GM19239 (cell line): ENCODE data around the gene NRXN2.
A peak's percentile ranks its signal among the peaks of the same experiment; 100 is the strongest.

Experiments
- DNase-seq: peaks from one replicate; pipeline ENCODE4 v3.0.0; 2011; ENCODE audit warnings: low spot score; ENCODE audit not compliant: insufficient read length
- FAIRE-seq: peaks from 2 replicates; lab custom pipeline; 2011; peaks lifted over from hg19 to GRCh38; lab: Jason Lieb, UNC

NRXN2 gene

DNA sequence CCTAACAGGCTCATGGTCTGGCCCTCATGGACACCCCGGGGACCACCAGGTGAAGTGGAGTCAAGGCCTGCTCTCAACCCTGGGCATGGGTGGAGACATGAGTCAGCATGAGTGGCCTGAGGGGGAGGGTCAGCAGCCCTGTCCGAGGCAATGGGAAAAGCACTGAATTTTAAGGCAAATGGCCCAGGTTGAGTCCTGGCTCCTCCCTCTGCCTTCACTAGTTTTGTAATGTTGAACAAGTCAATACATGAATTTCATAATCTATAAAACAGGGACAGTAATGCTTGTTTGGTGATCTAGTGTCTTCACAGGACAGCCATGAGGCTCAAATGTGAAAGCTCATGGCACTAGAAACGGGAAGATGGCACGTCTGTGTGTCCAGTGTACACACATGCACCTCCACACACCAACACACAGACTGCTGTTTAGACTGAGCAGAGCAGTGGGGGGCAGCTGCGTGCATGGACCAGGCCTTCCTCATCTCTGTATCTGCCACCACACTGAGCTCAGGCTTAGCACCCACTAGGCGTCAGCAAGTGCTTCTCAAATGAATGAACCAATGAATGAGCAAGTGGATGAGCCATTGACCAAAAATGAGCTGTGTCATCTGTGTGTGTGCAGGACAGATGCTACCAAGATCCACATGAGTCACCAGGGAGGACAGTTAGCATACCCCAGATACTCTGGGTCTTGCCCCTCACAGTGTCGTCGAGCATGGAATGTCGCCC, 63.4 kb downstream of the NRXN2 start:
- DNase-seq (no peak), FAIRE-seq (no peak)

DNA sequence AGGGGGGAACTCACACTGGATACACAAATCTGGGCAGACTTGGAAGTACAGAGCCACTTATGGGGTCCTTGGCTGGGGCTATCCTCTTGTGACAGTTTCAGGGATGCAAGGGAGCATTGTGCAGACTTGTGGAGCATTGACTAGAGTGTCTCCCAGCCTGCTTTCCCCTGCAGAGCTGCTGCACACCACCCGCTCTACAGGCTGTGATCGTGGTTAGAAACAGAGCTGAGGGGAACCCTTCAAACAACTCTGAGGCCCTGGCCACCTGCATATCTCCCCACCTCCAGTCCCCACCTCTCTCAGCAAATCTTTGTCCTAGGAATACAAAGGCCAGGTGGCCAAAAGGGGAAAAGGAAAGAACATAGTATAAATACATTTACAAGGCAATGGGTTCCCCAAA, 64.7 kb downstream of the NRXN2 start:
- DNase-seq (no peak), FAIRE-seq (no peak)

DNA sequence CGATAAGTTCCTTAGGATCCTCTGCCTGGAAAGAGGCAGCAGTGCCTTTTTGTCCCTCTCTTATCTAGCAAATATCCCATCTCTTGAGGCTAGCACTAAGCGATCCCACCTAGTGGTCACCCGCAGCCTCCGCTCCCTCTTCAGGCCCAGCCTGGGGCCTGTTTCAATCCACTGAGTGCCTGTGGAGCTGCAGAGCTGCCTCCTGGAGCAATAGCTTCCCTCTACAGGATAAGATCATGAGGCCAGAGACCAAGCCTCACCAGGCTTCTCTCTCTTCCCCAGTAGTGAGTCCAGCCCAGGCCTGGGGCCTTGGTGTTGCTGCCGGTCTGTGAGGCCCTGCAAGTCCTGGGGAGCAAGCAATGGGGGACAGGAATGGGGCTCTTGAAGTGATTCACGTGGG, 66.1 kb downstream of the NRXN2 start:
- FAIRE-seq (no peak), DNase-seq (no peak)

DNA sequence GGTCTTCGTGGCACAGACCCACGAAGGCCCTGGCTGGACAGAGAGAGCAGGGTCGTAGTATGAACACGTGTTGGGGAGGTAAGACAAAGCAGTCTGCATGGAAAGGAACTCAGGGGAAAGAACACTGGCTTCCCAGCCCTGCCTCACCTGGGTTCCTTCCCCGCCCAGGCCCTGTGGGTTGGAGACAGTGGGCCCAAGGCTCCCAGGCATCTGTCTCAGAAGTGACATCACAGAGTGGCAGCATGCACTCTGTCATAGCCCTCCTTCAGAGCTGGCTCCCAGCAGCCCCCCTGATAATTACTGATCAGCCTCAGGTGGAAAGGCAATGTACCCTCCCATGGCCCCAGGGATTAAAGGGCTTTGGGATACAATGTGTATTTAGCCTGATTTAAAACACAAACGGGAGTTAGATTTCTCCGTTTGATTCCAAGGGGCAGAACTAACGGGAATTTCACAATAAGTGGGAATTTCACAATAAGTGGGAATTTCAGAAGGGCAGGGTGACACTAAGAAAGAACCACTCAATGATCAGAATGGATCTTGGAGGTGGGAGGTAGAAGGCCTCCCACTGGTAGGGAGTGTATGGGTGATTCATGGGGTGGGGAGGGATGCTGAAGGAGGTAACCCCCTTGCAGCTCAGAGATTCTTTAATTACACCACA, 66.9 kb downstream of the NRXN2 start:
- DNase-seq (no peak), FAIRE-seq (no peak)

DNA sequence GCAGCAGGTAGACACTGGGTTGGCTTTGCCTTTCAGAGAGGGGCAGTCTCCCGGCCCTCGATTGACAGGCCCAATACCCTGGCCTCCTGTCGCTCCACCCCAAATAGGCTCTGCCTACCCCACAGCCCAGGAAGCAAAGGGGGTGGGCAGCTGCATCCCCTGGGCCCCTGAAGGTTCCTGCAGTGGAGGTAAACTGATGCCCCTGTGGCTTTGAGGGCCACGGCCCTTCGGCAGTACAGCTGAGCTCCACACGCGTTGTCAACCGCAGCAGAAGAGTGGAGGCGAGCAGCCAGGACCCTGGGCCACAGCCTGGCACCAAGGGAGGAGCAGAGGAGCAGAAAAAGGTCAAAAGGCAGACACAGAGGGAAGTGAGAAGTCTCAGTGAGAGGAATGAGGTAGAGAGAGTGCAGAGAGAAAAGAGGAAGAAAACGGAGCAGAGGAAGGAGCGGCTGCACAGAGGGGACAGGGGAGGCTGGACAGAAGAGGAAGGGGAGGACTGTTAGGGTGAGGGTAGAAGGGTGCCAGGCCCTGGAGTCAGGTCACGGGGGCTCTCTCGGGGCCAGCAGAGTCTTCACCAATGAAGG, 67.9 kb downstream of the NRXN2 start:
- no peak for FAIRE-seq

DNA sequence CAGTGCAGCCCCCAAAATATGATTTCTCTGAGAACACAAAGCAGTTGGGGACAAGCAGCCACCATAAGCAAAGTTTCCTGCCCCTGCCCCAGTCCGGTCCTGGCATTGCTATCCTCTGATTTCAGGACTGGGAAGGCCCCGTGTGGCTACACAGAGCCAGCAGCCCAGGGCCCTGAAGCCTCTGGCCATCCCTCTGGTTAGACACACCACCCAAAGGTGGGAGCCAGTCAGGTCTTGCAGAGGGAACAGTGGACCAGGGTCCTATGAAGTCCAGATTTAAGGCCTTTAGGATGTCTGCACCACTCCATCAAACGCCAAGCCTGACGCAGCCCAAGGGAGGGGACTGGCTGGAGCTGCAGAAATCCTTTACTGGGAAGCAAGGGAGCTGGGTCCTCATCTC, 68.6 kb downstream of the NRXN2 start:
- FAIRE-seq, result no peak

More for the DNA sequence above, 67.9 kb downstream of the NRXN2 start:
- no peak for DNase-seq

DNA sequence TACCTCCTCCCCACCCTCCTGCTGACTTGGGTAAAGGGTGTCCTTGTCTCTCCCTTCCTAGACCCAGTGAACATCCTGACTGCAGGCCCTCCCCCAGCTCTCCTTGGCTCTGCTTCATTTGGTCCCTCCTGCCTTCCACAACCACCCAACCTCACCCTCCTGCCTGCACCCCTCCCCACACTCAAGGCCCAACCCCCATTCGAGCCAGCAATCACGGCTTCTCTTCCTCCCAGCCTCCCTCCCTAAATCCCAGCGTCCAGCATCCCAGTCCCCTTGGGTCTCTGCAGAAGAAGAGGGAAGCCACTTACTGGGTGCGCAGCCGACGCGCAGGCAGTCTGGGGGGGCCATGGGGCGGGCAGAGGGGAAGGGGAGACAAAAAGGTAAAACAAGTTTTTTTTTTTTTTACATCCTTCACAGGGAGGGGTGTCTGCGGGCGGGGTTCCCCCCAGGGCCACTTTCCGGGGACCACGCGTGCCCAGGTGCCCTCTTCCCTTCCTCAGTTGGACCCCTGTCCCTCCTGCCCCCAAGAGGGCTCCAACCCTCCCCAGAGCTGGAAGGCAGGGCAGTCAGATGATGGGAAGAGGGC, 69.5 kb downstream of the NRXN2 start:
- FAIRE-seq, result no peak

More for the DNA sequence above, 68.6 kb downstream of the NRXN2 start:
- no peak for DNase-seq

DNA sequence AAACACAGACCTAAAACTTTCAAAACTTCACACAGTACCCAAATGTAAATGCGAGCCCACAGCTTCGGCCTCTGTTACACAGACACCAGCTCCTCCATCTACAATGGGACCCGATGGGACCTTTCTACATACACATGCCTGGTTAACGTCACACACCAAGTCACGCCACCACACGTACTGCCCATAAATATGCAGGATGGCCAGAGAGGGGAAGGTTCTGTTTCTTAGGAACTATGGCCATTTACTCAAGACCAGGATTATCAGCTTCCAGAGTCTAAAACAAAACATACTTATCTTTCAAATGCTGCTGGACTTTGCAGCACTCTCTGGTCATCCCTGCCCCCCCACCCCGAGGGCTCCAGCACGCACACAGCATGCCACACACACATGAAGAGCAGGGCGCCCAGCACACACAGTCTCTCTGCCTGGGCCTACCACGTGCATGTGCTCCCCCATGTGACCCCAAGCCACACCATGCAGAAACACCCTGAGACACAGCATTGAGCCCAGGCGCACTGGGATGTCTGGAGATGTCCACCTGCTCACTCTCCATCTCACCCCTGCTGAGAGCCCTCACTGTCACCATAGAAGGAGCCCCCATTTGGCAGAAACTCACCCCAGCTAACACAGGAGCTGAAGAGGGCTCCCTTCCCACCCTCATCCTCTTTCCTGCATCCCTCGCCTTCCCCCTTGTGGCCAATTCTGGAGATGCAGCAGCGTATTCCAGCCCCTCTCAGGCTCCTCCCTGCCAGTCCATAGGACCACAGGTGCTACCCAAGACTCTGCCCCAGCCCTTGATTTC, 70.2 kb downstream of the NRXN2 start:
- DNase-seq, result peak; percentile 75
- FAIRE-seq, result peak; percentile 58

More for the DNA sequence above, 69.5 kb downstream of the NRXN2 start:
- no peak for DNase-seq

DNA sequence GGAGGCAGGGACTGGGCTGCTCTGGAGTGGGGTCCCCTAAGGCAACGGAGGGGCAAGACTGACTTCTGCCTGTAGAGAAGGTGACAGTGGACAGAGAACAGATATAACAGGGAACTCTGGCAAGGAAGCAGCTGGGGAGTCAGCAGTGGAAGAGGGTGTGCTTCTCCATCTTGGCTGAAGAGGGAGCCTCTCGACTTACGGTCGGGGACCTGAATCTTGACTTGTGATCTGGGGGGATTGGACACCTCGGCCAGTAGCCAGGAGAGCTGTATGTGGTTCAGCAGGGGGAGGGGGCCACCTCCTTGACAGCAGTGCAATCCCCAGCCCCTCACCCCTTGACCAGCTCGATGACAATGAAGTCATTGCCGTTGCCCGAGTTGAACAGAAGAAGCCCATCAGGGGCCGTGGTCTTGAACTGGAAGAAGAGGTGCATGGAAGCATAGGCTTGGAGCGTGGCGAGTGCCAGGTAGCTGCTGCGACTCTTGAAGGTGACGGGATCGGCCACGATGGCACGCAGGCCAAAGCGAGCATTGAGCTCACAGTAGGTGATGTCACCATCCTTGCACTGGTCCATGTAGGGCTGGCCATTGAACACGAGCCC, 72.0 kb downstream of the NRXN2 start:
- no peak for DNase-seq
- FAIRE-seq, result no peak

DNA sequence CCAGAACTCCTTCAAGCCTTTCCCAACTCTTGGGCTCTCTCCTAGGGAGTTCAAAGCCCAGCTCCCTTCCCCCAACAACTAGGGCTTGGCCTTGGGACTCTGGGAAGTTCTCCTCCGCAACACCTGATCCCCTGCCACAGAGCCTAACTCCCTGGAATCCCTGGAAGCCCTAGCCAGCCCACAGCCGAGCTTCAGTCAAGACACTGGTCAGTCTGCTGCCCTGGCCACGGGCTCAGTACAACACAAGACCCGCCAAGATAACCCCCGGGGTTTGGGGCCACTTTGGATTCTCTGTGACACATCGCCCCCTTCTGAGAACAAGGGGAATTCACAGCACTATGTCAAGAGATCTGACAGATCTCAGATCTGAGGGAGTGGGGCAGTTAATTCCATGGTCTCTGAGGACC, 73.7 kb downstream of the NRXN2 start:
- DNase-seq (no peak), FAIRE-seq (no peak)

DNA sequence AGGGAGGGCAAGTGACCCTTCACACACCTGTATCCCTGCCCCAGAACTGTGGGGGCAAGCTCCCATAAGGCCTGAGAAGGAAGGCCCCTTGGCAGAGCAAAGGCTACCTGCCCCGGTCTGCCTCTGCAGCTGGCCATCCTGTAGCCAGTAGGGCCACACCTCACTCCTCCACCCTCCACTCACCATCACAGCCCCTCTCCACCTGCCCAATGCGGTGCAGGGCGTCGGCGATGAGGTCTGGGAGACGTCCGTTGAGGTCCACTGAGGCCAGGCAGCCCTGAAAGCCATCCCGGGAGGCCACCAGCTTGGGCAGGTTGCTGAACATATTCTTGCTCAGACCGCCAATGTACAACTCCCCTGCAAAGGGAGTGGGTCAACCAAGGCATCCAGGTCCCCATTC, 74.4 kb downstream of the NRXN2 start:
- DNase-seq, result no peak
- no peak for FAIRE-seq

DNA sequence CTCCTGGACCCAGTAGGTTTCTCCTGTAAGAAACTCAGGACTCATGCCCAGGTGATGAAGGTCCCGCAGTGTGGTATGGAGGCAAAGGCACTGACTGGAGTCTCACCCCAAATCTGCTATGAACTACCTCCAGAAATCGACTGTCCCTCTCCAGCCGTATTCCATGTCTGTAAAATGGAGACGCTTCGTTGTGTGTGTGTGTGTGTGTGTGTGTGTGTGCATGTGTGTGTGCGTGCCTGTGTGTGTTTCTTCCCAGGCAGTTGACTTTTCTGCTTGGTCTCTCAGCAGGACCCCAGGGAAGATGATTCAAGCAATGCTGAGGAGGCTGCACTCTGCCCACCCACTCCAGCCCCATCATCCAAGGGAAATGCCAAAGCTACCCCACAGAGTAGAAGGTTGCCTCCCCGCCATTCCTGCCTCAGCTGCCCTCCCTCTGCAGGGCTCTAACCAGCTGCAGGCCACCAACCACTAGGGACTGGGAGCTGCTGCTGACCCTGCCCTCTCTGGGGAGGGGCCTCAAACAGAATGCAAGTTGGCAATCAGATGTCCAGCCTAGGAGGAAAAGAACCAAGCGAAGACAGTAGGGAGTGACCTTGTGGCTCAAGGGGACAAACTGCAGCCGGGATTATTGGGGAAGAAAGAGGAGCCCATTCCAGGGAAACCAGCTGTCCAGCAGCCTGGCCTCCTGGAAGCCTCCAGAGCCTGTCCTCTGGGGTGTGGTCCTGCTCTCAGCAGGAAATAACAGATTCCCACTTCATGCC, 75.8 kb downstream of the NRXN2 start:
- no peak for FAIRE-seq
- no peak for DNase-seq

DNA sequence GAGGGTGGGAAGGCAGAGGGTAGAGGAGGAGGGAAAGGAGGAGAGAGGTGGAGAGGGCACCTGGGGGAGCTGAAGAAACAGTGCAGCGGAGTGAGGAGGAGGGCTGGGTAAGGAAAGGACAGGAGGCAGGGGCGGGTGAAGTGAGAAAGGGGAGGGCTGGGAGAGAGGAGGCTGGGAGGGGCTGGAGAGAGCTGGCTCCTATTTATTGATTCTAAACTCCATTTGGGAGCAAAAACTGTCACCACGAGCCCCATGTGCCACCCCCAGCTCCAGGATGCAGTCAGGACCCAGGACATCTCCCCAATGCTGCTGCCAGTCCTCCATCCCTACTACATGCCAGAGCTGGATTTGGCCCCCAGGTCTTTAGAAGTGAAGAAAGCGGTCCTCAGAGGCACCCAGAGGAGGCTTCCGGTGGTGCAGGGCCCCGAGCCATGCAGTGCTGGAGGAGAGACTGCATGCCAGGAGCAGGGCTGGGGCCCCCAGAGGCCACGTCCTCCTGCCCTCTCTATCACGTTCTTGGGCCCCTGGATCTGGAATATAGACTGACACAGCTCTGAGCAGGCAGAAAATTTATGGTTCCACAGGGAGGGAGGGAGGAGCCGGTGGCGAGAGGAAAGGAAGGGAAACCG, 78.2 kb downstream of the NRXN2 start:
- DNase-seq (no peak), FAIRE-seq (no peak)

DNA sequence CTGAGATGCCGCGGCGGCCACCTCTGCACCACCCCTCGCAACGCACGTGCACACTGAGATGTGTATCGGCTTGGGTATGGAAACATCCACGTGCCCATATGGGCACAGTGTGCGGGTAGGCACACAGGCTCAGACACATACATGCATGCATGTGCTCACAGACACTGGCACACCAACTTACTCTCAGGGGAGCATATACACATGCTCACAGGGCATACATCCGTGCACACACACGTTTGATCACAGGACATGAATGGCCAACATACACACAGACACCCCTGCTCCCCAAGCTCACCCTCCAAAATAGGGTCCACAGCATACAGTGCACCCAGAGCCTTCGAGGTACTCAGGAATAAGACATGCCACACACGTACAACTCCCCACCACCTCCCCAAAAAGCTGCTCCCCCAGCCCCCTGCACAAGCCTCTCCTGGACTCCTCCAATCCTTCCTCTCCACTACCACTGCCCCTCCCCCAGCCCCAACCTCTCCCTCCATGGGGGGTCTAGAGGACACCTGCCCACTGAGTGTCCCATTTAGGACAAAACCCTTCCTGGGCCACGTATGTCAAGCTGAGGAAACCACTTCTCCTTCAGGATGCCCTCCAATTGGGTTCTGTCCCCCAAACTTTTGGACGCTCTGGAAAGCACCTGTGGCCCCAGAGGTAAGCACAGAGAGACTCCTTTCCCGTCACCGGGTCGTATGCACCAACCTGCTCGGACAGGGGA, 78.9 kb downstream of the NRXN2 start:
- no peak for DNase-seq
- no peak for FAIRE-seq

DNA sequence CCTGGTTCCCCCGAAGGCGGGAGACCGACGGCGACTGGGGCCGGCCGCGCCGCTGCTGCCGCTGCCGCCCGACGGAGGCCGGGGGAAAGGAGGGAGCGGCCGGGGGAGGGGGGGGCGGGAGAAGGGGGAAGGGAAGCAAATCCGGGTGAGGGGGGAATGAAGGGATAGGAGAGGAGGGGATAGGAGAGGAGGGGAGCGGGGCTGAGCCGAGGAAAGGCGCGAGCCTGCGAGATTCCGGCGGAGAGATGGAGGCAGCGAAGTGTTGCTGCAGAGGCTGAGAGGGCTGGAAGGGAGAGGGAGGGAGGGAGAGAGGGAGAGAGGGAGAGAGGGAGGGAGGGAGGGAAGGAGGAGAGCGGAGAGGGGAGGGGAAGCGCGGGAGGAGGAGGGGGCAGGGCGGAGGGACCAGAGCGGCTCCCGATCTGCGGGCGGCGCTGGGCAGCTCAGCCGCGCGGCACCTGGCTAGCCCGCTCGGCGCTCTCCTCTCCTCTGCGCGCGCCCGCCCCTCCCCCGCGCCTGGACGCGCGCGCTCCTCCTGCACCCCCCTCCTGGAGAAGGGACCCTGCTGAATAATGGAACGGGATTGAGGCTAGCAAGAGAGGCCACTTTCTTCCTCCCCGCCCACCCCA, 79.6 kb downstream of the NRXN2 start:
- FAIRE-seq (no peak), DNase-seq (no peak)

DNA sequence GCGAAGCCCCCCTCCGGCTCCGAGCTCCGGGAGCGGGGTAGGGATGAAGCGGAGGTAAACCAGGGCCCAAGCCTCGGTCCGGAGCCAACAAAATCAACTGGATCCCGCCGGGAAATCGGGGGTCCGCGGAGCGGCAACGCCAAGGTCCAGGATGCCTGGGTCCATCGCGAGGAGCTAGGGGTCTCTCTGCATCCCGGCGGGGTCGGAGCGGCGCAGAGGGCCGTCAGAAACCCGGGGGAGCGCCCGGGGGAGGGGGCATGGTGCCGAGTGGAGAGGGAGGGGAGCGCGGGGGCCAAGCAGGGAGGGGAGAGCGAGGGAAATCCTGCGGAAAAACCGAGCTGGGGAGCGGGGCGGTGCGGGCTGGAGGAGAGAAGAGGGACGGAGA, 80.1 kb downstream of the NRXN2 start:
- DNase-seq (no peak), FAIRE-seq (no peak)

DNA sequence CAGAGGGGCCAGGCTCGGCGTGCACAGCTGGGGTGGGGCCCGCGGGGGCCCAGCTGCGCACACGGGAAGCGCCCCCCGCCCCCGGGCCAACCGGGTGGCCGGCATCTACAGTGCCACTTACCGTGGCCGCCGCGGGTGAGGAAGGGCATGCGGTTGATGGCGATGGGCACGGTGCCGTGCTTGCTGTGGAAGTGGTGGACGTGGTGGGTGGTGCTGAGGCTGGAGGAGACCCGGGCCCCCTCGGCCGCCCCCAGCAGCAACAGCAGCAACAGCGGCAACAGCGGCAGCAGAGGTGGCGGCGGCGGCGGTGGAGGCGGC, 80.6 kb downstream of the NRXN2 start:
- DNase-seq (no peak), FAIRE-seq (no peak)
